ENCODE data around the gene FTCD.

- no peak for TF ChIP-seq CTCF (conservative IDR thresholded peaks at IDR 0.05)
- no peak for TF ChIP-seq EZH2 (IDR thresholded peaks at IDR 0.05; ENCODE audit: low read depth)
Measured at GRCh38 chr21:46126309-46127238, 28.8 kb downstream of the FTCD start.
